Nephron progenitor cell (in vitro differentiated cells): ENCODE results near the gene LRRC27.

ENCODE experiments used
- DNase-seq: peaks from one replicate; pipeline ENCODE4 v3.0.0; 2021
- H3K27ac Mint-ChIP-seq: 2 replicates; pipeline ENCODE4 v1.8.0; 2021; ENCODE audit warnings: mild to moderate bottlenecking, moderate library complexity, mixed read lengths
- H3K27me3 Mint-ChIP-seq: 2 replicates; pipeline ENCODE4 v1.8.0; 2021; ENCODE audit warnings: mild to moderate bottlenecking, low read depth, mixed read lengths; ENCODE audit not compliant: poor library complexity
- H3K36me3 Mint-ChIP-seq: 2 replicates; pipeline ENCODE4 v1.8.0; 2021; ENCODE audit warnings: low read depth, mixed read lengths
- H3K4me1 Mint-ChIP-seq: 2 replicates; pipeline ENCODE4 v1.8.0; 2021; ENCODE audit warnings: mixed read lengths
- H3K4me3 Mint-ChIP-seq: 2 replicates; pipeline ENCODE4 v1.8.0; 2021; ENCODE audit warnings: mild to moderate bottlenecking, moderate library complexity, mixed read lengths
- H3K9me3 Mint-ChIP-seq: 2 replicates; pipeline ENCODE4 v1.8.0; 2021; ENCODE audit warnings: mild to moderate bottlenecking, moderate library complexity, mixed read lengths
- CTCF ChIP-seq: fragments of 200-600 bp; sonication (generic); IDR thresholded peaks from 2 replicates; pipeline ENCODE4 v1.5.0; 2021; ENCODE audit warnings: antibody characterized with exemption

Gene LRRC27

GRCh38 chr10:132392811-132393694, 61.1 kb downstream of the LRRC27 start:
- H3K27ac Mint-ChIP-seq, result no peak overlapping the region
- DNase-seq, result no peak
- TF ChIP-seq CTCF, result no peak
- H3K4me3 Mint-ChIP-seq, result no peak overlapping the region
- peaks cover 27% of the 10 kb centered on the region for H3K4me1 Mint-ChIP-seq
- H3K9me3 Mint-ChIP-seq, result peaks cover 9% of the 10 kb centered on the region
- H3K27me3 Mint-ChIP-seq, result peaks cover 17% of the 10 kb centered on the region
- no peaks in the 10 kb centered on the region for H3K36me3 Mint-ChIP-seq

GRCh38 chr10:132393695-132394181, 61.7 kb downstream of the LRRC27 start:
- Mint-ChIP-seq H3K9me3 (peaks cover 9% of the 10 kb centered on the region), H3K4me3 (no peak overlapping the region)
- no peak for TF ChIP-seq CTCF

GRCh38 chr10:132394201-132394811, 62.3 kb downstream of the LRRC27 start:
- H3K36me3 Mint-ChIP-seq, result no peaks in the 10 kb centered on the region
- H3K27me3 Mint-ChIP-seq, result peaks cover 19% of the 10 kb centered on the region
- DNase-seq, result no peak
- no peak overlapping the region for H3K4me3 Mint-ChIP-seq
- peaks cover 29% of the 10 kb centered on the region for H3K4me1 Mint-ChIP-seq
- H3K9me3 Mint-ChIP-seq, result peaks cover 9% of the 10 kb centered on the region
- H3K27ac Mint-ChIP-seq, result no peak overlapping the region
- TF ChIP-seq CTCF, result no peak

More at GRCh38 chr10:132393695-132394181, 61.7 kb downstream of the LRRC27 start:
- Mint-ChIP-seq H3K27ac (no peak overlapping the region), H3K27me3 (peaks cover 19% of the 10 kb centered on the region), H3K36me3 (no peaks in the 10 kb centered on the region), H3K4me1 (peaks cover 29% of the 10 kb centered on the region)
- DNase-seq, result no peak

GRCh38 chr10:132394936-132395703, 63.1 kb downstream of the LRRC27 start:
- DNase-seq, result no peak
- no peak overlapping the region for H3K4me3 Mint-ChIP-seq
- no peak for TF ChIP-seq CTCF
- no peak overlapping the region for H3K27ac Mint-ChIP-seq
- peaks cover 9% of the 10 kb centered on the region for H3K9me3 Mint-ChIP-seq
- no peaks in the 10 kb centered on the region for H3K36me3 Mint-ChIP-seq
- peaks cover 23% of the 10 kb centered on the region for H3K27me3 Mint-ChIP-seq
- peaks cover 27% of the 10 kb centered on the region for H3K4me1 Mint-ChIP-seq

- peaks cover 25% of the 10 kb centered on the region for H3K4me1 Mint-ChIP-seq
- peaks cover 9% of the 10 kb centered on the region for H3K9me3 Mint-ChIP-seq
- peak; percentile 84 for DNase-seq
- no peak overlapping the region for H3K27ac Mint-ChIP-seq
- TF ChIP-seq CTCF, result no peak
- peaks cover 23% of the 10 kb centered on the region for H3K27me3 Mint-ChIP-seq
- no peak overlapping the region for H3K4me3 Mint-ChIP-seq
- no peaks in the 10 kb centered on the region for H3K36me3 Mint-ChIP-seq
Measured at GRCh38 chr10:132395704-132396493, 63.9 kb downstream of the LRRC27 start.
